H9 (cell line): ENCODE results near the gene TGFBRAP1. TPM values are rescaled to one million over a fixed set of nuclear protein-coding genes. Genes with fewer than 3 reads are reported as not detected.

Source experiments
- DNase-seq: peaks from one replicate; pipeline ENCODE4 v3.0.0-alpha.2; 2017
- H2AFZ ChIP-seq: one replicate; pipeline ENCODE4 v1.6.1; 2013; ENCODE audit warnings: mild to moderate bottlenecking, low read length, control low read depth, moderate library complexity
- H2AK5ac ChIP-seq: 2 replicates; pipeline ENCODE4 v1.6.1; 2013; ENCODE audit warnings: low read length, control low read depth, mixed read lengths; ENCODE audit not compliant: insufficient read length
- H2BK120ac ChIP-seq: one replicate; pipeline ENCODE4 v1.6.1; 2013; ENCODE audit warnings: low read depth, mild to moderate bottlenecking, low read length, control low read depth, inconsistent platforms; ENCODE audit not compliant: poor library complexity, severe bottlenecking
- H2BK12ac ChIP-seq: 2 replicates; pipeline ENCODE4 v1.6.1; 2013; ENCODE audit warnings: low read length, control low read depth, mixed read lengths, low read depth; ENCODE audit not compliant: insufficient read length
- H2BK15ac ChIP-seq: 2 replicates; pipeline ENCODE4 v1.6.1; 2013; ENCODE audit warnings: low read depth, low read length, control low read depth
- H2BK20ac ChIP-seq: one replicate; pipeline ENCODE4 v1.6.1; 2013; ENCODE audit warnings: low read depth, mild to moderate bottlenecking, low read length, control low read depth, inconsistent platforms; ENCODE audit not compliant: poor library complexity, severe bottlenecking
- H2BK5ac ChIP-seq: 2 replicates; pipeline ENCODE4 v1.6.1; 2013; ENCODE audit warnings: low read length, control low read depth, mixed read lengths; ENCODE audit not compliant: insufficient read length
- H3K14ac ChIP-seq: 2 replicates; pipeline ENCODE4 v1.6.1; 2013; ENCODE audit warnings: low read length, control low read depth; ENCODE audit not compliant: insufficient read depth
- H3K18ac ChIP-seq: 2 replicates; pipeline ENCODE4 v1.6.1; 2013; ENCODE audit warnings: low read depth, mild to moderate bottlenecking, mixed read lengths, low read length, control low read depth; ENCODE audit not compliant: insufficient read length
- H3K23ac ChIP-seq: 2 replicates; pipeline ENCODE4 v1.6.1; 2013; ENCODE audit warnings: low read length, control low read depth, mixed read lengths, low read depth; ENCODE audit not compliant: insufficient read length
- H3K23me2 ChIP-seq: 2 replicates; pipeline ENCODE4 v1.6.1; 2013; ENCODE audit warnings: low read depth, mild to moderate bottlenecking, mixed read lengths, low read length, control low read depth; ENCODE audit not compliant: insufficient read length, poor library complexity, severe bottlenecking
- H3K27ac ChIP-seq: 2 replicates; pipeline ENCODE4 v1.5.1; 2013; ENCODE audit warnings: low read length, control low read depth, mixed read lengths, low read depth; ENCODE audit not compliant: insufficient read length
- H3K27me3 ChIP-seq: 2 replicates; pipeline ENCODE4 v1.6.1; 2013; ENCODE audit warnings: low read length, control low read depth, inconsistent platforms; ENCODE audit not compliant: insufficient read depth
- H3K4ac ChIP-seq: 2 replicates; pipeline ENCODE4 v1.6.1; 2013; ENCODE audit warnings: low read depth, mild to moderate bottlenecking, control low read depth, inconsistent platforms, low read length, moderate library complexity
- H3K4me1 ChIP-seq: 2 replicates; pipeline ENCODE4 v1.6.1; 2013; ENCODE audit warnings: low read length, control low read depth, inconsistent platforms; ENCODE audit not compliant: insufficient read depth
- H3K4me2 ChIP-seq: 2 replicates; pipeline ENCODE4 v1.6.1; 2013; ENCODE audit warnings: low read length, control low read depth, mixed read lengths; ENCODE audit not compliant: insufficient read length, insufficient read depth
- H3K56ac ChIP-seq: 2 replicates; pipeline ENCODE4 v1.6.1; 2013; ENCODE audit warnings: low read depth, mild to moderate bottlenecking, mixed read lengths, low read length, control low read depth; ENCODE audit not compliant: insufficient read length
- H3K79me1 ChIP-seq: 2 replicates; pipeline ENCODE4 v1.6.1; 2013; ENCODE audit warnings: low read depth, mild to moderate bottlenecking, moderate library complexity, low read length, control low read depth, inconsistent platforms; ENCODE audit not compliant: insufficient read depth, poor library complexity, severe bottlenecking
- H3K79me2 ChIP-seq: 2 replicates; pipeline ENCODE4 v1.6.1; 2013; ENCODE audit warnings: low read length, control low read depth, inconsistent platforms; ENCODE audit not compliant: insufficient read depth
- H3K9ac ChIP-seq: 2 replicates; pipeline ENCODE4 v1.6.1; 2013; ENCODE audit warnings: low read length, control low read depth, mixed read lengths; ENCODE audit not compliant: insufficient read length; ENCODE audit errors: extremely low read depth
- H3K9me3 ChIP-seq: one replicate; pipeline ENCODE4 v1.6.1; 2013; ENCODE audit warnings: low read depth, low read length, inconsistent platforms; ENCODE audit not compliant: control insufficient read depth
- H3T11ph ChIP-seq: one replicate; pipeline ENCODE4 v1.6.1; 2013; ENCODE audit warnings: mild to moderate bottlenecking, low read length, control low read depth, inconsistent platforms
- H4K20me1 ChIP-seq: one replicate; pipeline ENCODE4 v1.6.1; 2013; ENCODE audit not compliant: control insufficient read depth, insufficient read length, insufficient read depth
- H4K5ac ChIP-seq: 2 replicates; pipeline ENCODE4 v1.6.1; 2013; ENCODE audit warnings: low read depth, mild to moderate bottlenecking, mixed read lengths, low read length, control low read depth; ENCODE audit not compliant: insufficient read length
- H4K8ac ChIP-seq: replicated peaks from 2 replicates; pipeline ENCODE4 v1.6.1; 2013; ENCODE audit warnings: low read length, control low read depth, mixed read lengths, low read depth; ENCODE audit not compliant: insufficient read length
- H4K91ac ChIP-seq: 2 replicates; pipeline ENCODE4 v1.6.1; 2013; ENCODE audit warnings: low read depth, mild to moderate bottlenecking, moderate library complexity, mixed read lengths, low read length, control low read depth; ENCODE audit not compliant: insufficient read length
- H3K27ac Mint-ChIP-seq, 3 experiments: 2 replicates in 2 of 3; 3 replicates in 1 of 3; pipeline ENCODE4 v1.8.0; 2020 to 2021; ENCODE audit warnings: mixed read lengths in 3 of 3, mild to moderate bottlenecking in 1 of 3, moderate library complexity in 1 of 3
- H3K27me3 Mint-ChIP-seq: 2 replicates; pipeline ENCODE4 v1.8.0; 2021; ENCODE audit warnings: low read depth, mild to moderate bottlenecking, moderate library complexity, mixed read lengths
- H3K36me3 Mint-ChIP-seq, 3 experiments: 2 replicates in 2 of 3; 3 replicates in 1 of 3; pipeline ENCODE4 v1.8.0; 2020 to 2021; ENCODE audit warnings: low read depth in 3 of 3, mixed read lengths in 3 of 3; ENCODE audit not compliant: insufficient read depth in 1 of 3
- H3K4me1 Mint-ChIP-seq, 2 experiments: 2 replicates each; pipeline ENCODE4 v1.8.0; 2020; ENCODE audit warnings: mixed read lengths in 2 of 2
- H3K4me3 Mint-ChIP-seq, 2 experiments: 2 replicates in 1 of 2; 3 replicates in 1 of 2; pipeline ENCODE4 v1.8.0; 2020 to 2021; ENCODE audit warnings: mild to moderate bottlenecking in 2 of 2, mixed read lengths in 2 of 2, moderate library complexity in 1 of 2
- H3K9me3 Mint-ChIP-seq, 2 experiments: 2 replicates in 1 of 2; 3 replicates in 1 of 2; pipeline ENCODE4 v1.8.0; 2020; ENCODE audit warnings: mild to moderate bottlenecking in 2 of 2, mixed read lengths in 2 of 2, moderate library complexity in 1 of 2
- CTCF ChIP-seq: fragments of 200-600 bp; sonication (generic); conservative IDR thresholded peaks from 3 replicates; pipeline ENCODE4 v1.8.0; 2021; ENCODE audit warnings: antibody characterized with exemption, mild to moderate bottlenecking
- WGBS: extraction: QIAGEN DNeasy Blood & Tissue Kit; methylation state at CpG from one replicate; pipeline ENCODE4 v1.1.7; 2013; ENCODE audit warnings: missing lambda C conversion rate, low lambda C conversion rate, mixed read lengths; ENCODE audit not compliant: insufficient read length; ENCODE audit errors: extremely low coverage; 5-methylcytosine and 5-hydroxymethylcytosine counted together
- total RNA-seq: library from RNA; stranded (reverse); gene quantifications from 2 replicates; pipeline ENCODE4 v1.2.1, GENCODE V29; 2021

Gene TGFBRAP1
- total RNA-seq, 1 experiment from 2014 or later, result 23.6 TPM

- Histone ChIP-seq H3K27me3 (no peaks in the 10 kb centered on the region), H3K23ac (no peak overlapping the region), H3K79me2 (peaks cover 1% of the 10 kb centered on the region; the same call in 1 of the 2 replicates), H3K4me2 (no peak overlapping the region), H3K56ac (no peak overlapping the region), H3K23me2 (no peaks in the 10 kb centered on the region), H2AFZ (no peak overlapping the region), H4K5ac (no peak overlapping the region), H2AK5ac (no peak overlapping the region), H2BK120ac (no peak overlapping the region), H3K79me1 (no peaks in the 10 kb centered on the region), H3K4me1 (no peaks in the 10 kb centered on the region), H4K20me1 (no peaks in the 10 kb centered on the region), H3K27ac (no peak overlapping the region), H2BK20ac (no peak overlapping the region), H3K18ac (no peak overlapping the region), H4K91ac (no peak overlapping the region), H4K8ac (no peak overlapping the region), H3K9me3 (no peaks in the 10 kb centered on the region), H3K9ac (no peak overlapping the region), H2BK15ac (no peak overlapping the region), H3T11ph (no peak overlapping the region), H3K4ac (no peak overlapping the region), H2BK5ac (no peak overlapping the region), H2BK12ac (no peak overlapping the region), H3K14ac (no peak overlapping the region)
- Mint-ChIP-seq H3K4me1 (no peaks in the 10 kb centered on the region), H3K4me3 (no peak overlapping the region), H3K27ac (no peak overlapping the region), H3K9me3 (no peaks in the 10 kb centered on the region), H3K27me3 (no peaks in the 10 kb centered on the region), H3K36me3 (peaks cover 26 to 69% (median 67%) of the 10 kb centered on the region in 3 experiments; a peak in 6 of 7 replicates)
- peak; percentile 56; the same call in 2 of the 3 replicates for TF ChIP-seq CTCF
- no peak for DNase-seq
- no CpG with 5 or more reads among the region's 4 CpGs for WGBS
Measured at GRCh38 chr2:105344704-105345345, 15.3 kb upstream of the TGFBRAP1 start.
